HG02571 (cell line): ENCODE results near the gene SOX11.
"Not testable (repeated sequence)": the region's sequence is repeated elsewhere in the genome, so short reads cannot be mapped to it uniquely, and the experiment has no call there.

Source experiments
- ATAC-seq: cut with Tn5 transposase; IDR thresholded peaks from one replicate; pipeline ENCODE4 v1.9.1; 2021; ENCODE audit warnings: mild to moderate bottlenecking, moderate library complexity; ENCODE audit not compliant: unreplicated experiment

Gene SOX11

GRCh38 chr2:5691985-5692529, at the start of gene SOX11:
SOX11 (plus strand) TSS chr2:5692384; CDS start chr2:5692722, 338 bp downstream.
- ATAC-seq, result no peak

- not testable (repeated sequence) for ATAC-seq
Measured at GRCh38 chr2:5652734-5653133, 39.5 kb upstream of the SOX11 start.

GRCh38 chr2:5653756-5654155, 38.4 kb upstream of the SOX11 start:
- not testable (repeated sequence) for ATAC-seq

- no peak for ATAC-seq
Measured at GRCh38 chr2:5657231-5657630, 35.0 kb upstream of the SOX11 start.

- ATAC-seq, result no peak
Measured at GRCh38 chr2:5660591-5660990, 31.6 kb upstream of the SOX11 start.

- no peak for ATAC-seq
Measured at GRCh38 chr2:5661362-5661761, 30.8 kb upstream of the SOX11 start.

GRCh38 chr2:5664278-5664681, 27.9 kb upstream of the SOX11 start:
- no peak for ATAC-seq

GRCh38 chr2:5665066-5665465, 27.1 kb upstream of the SOX11 start:
- no peak for ATAC-seq

GRCh38 chr2:5666798-5667197, 25.4 kb upstream of the SOX11 start:
- ATAC-seq, result no peak

- ATAC-seq, result not testable (repeated sequence)
Measured at GRCh38 chr2:5667655-5668054, 24.5 kb upstream of the SOX11 start.

- ATAC-seq, result no peak
Measured at GRCh38 chr2:5668682-5669250, 23.4 kb upstream of the SOX11 start.

- ATAC-seq, result no peak
Measured at GRCh38 chr2:5672749-5673144, 19.4 kb upstream of the SOX11 start.

- no peak for ATAC-seq
Measured at GRCh38 chr2:5673145-5674025, 18.8 kb upstream of the SOX11 start.

GRCh38 chr2:5674026-5674340, 18.2 kb upstream of the SOX11 start:
- ATAC-seq, result no peak

- ATAC-seq, result no peak
Measured at GRCh38 chr2:5677133-5677532, 15.1 kb upstream of the SOX11 start.

- no peak for ATAC-seq
Measured at GRCh38 chr2:5683471-5683870, 8.7 kb upstream of the SOX11 start.

GRCh38 chr2:5685225-5685624, 7.0 kb upstream of the SOX11 start:
- no peak for ATAC-seq

GRCh38 chr2:5686068-5686467, 6.1 kb upstream of the SOX11 start:
- ATAC-seq, result no peak

- no peak for ATAC-seq
Measured at GRCh38 chr2:5686536-5686935, 5.6 kb upstream of the SOX11 start.

- no peak for ATAC-seq
Measured at GRCh38 chr2:5689750-5690149, 2.4 kb upstream of the SOX11 start.

GRCh38 chr2:5690286-5690685, 1.9 kb upstream of the SOX11 start:
- ATAC-seq, result no peak

- no peak for ATAC-seq
Measured at GRCh38 chr2:5690718-5691220, 1.4 kb upstream of the SOX11 start.
